ENCODE results near the gene LRAT. TPM values are rescaled to one million over a fixed set of nuclear protein-coding genes. Genes with fewer than 3 reads are reported as not detected.
"Not testable (repeated sequence)": the region's sequence is repeated elsewhere in the genome, so short reads cannot be mapped to it uniquely, and the experiment has no call there.

LRAT gene
- total RNA-seq, result not detected

- Histone ChIP-seq H3K4me1 (ENCODE audit: insufficient read depth, low read length) (peaks cover 15% of the 10 kb centered on the region), H3K9me3 (ENCODE audit: low read depth, low read length) (no peaks in the 10 kb centered on the region), H3K27me3 (ENCODE audit: insufficient read depth, low read length) (peaks cover 74% of the 10 kb centered on the region), H3K4me3 (ENCODE audit: low read length) (peak within 1 kb of the TSS; percentile 24)
Observed at GRCh38 chr4:154743683-154744340, at the start of gene LRAT. Gene LRAT, plus strand, starts transcription at chr4:154744000. Its CDS starts 327 bp downstream, at chr4:154744327.

DNA sequence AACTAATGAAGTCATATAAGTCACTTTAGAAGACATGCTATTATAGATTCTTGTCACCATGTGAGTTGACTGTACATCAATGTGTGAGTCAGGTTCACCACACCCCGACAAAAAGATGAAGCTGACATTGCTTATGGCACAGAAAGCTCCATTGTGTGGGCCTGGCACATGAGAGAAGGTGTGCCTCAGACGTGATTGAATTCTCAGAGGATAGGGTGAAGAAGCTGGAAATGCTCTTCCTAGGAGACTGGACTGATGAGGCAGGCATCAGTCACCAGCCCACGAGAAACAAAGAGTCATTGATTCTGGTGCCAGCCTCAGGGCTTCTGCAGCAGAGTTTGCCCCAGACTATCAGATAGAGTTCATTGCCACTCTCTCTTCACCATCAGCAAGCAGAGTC lies 35.9 kb upstream of the LRAT start:
- Histone ChIP-seq H3K4me1 (ENCODE audit: insufficient read depth, low read length) (no peaks in the 10 kb centered on the region), H3K9me3 (ENCODE audit: low read depth, low read length) (no peaks in the 10 kb centered on the region), H3K27me3 (ENCODE audit: insufficient read depth, low read length) (no peaks in the 10 kb centered on the region), H3K4me3 (ENCODE audit: low read length) (no peak overlapping the region)

- Histone ChIP-seq H3K4me1 (ENCODE audit: insufficient read depth, low read length) (no peaks in the 10 kb centered on the region), H3K27me3 (ENCODE audit: insufficient read depth, low read length) (no peaks in the 10 kb centered on the region), H3K9me3 (ENCODE audit: low read depth, low read length) (no peaks in the 10 kb centered on the region), H3K4me3 (ENCODE audit: low read length) (no peak overlapping the region)
Observed at GRCh38 chr4:154709550-154709949, 34.2 kb upstream of the LRAT start.

DNA sequence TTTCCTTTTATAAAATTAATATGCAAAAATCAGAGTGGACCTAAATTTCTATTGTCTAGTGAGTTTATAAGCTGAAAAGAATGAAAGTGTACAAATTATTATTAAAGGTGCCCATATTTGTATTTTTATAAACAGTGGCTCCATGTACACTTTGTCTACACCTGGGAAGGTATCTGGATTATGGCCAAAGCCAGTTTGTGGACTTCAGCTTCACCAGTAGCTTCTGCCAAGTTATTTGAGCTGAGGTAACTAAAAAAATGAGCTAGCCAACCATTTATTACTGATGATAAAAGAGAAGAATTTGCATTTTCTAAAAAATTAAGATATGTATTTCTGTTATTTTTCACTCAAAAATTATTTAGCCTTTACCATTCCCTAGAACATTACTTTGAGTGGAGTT lies 32.3 kb upstream of the LRAT start:
- Histone ChIP-seq H3K4me3 (ENCODE audit: low read length) (no peak overlapping the region), H3K9me3 (ENCODE audit: low read depth, low read length) (no peaks in the 10 kb centered on the region), H3K4me1 (ENCODE audit: insufficient read depth, low read length) (no peaks in the 10 kb centered on the region), H3K27me3 (ENCODE audit: insufficient read depth, low read length) (no peaks in the 10 kb centered on the region)

- no peak overlapping the region for H3K4me3 ChIP-seq (ENCODE audit: low read length)
- H3K9me3 ChIP-seq (ENCODE audit: low read depth, low read length), result no peaks in the 10 kb centered on the region
- H3K4me1 ChIP-seq (ENCODE audit: insufficient read depth, low read length), result no peaks in the 10 kb centered on the region
- no peaks in the 10 kb centered on the region for H3K27me3 ChIP-seq (ENCODE audit: insufficient read depth, low read length)
Observed at GRCh38 chr4:154714339-154715040, 29.3 kb upstream of the LRAT start.

DNA sequence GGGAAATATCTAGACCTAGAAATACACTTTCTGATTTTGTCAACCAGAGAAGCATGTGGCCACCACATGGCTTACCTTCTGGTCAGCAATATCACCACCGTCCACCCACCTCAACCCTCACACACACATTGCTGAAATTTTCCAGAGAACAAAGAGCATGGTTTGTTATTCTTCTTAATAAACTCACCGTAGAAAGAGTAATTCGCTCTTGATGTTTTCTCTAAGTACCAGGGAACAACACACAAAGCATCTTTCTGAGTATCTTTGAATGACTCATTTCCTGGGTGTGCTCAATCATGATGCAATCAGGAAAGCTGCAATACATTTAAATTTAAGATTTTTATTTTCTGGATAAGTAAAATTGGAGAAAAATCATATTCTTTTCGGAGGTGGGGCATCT lies 24.7 kb upstream of the LRAT start:
- Histone ChIP-seq H3K27me3 (ENCODE audit: insufficient read depth, low read length) (no peaks in the 10 kb centered on the region), H3K4me1 (ENCODE audit: insufficient read depth, low read length) (no peaks in the 10 kb centered on the region), H3K9me3 (ENCODE audit: low read depth, low read length) (no peaks in the 10 kb centered on the region), H3K4me3 (ENCODE audit: low read length) (no peak overlapping the region)

- Histone ChIP-seq H3K27me3 (ENCODE audit: insufficient read depth, low read length) (no peaks in the 10 kb centered on the region), H3K4me1 (ENCODE audit: insufficient read depth, low read length) (no peaks in the 10 kb centered on the region), H3K4me3 (ENCODE audit: low read length) (no peak overlapping the region), H3K9me3 (ENCODE audit: low read depth, low read length) (no peaks in the 10 kb centered on the region)
Observed at GRCh38 chr4:154720123-154720522, 23.7 kb upstream of the LRAT start.

- Histone ChIP-seq H3K4me1 (ENCODE audit: insufficient read depth, low read length) (no peaks in the 10 kb centered on the region), H3K4me3 (ENCODE audit: low read length) (no peak overlapping the region), H3K9me3 (ENCODE audit: low read depth, low read length) (no peaks in the 10 kb centered on the region), H3K27me3 (ENCODE audit: insufficient read depth, low read length) (no peaks in the 10 kb centered on the region)
Observed at GRCh38 chr4:154720618-154721267, 23.1 kb upstream of the LRAT start.

DNA sequence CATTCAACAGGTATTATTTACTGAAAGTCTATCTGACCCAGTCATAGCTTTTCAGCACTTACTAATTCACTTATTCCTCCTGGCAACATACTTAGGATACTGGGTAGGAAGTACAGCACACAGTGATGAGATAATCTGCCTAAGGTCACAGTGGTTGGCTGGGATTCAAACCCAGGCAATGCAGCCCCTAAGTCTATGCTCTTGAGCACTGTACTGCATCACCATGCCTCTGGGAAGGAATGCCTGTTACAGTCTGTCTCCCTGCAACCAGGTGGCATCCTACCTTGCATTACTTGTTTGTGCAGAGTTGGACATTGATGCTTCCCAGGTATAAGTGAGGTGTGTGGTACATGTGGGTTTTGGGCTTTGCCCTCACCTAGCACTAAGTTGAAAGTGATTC lies 21.5 kb upstream of the LRAT start:
- Histone ChIP-seq H3K4me3 (ENCODE audit: low read length) (no peak overlapping the region), H3K9me3 (ENCODE audit: low read depth, low read length) (no peaks in the 10 kb centered on the region), H3K4me1 (ENCODE audit: insufficient read depth, low read length) (no peaks in the 10 kb centered on the region), H3K27me3 (ENCODE audit: insufficient read depth, low read length) (no peaks in the 10 kb centered on the region)

- H3K27me3 ChIP-seq (ENCODE audit: insufficient read depth, low read length); H3K9me3 ChIP-seq (ENCODE audit: low read depth, low read length); H3K4me1 ChIP-seq (ENCODE audit: insufficient read depth, low read length); H3K4me3 ChIP-seq (ENCODE audit: low read length): not testable (repeated sequence)
Observed at GRCh38 chr4:154723601-154724000, 20.2 kb upstream of the LRAT start.

DNA sequence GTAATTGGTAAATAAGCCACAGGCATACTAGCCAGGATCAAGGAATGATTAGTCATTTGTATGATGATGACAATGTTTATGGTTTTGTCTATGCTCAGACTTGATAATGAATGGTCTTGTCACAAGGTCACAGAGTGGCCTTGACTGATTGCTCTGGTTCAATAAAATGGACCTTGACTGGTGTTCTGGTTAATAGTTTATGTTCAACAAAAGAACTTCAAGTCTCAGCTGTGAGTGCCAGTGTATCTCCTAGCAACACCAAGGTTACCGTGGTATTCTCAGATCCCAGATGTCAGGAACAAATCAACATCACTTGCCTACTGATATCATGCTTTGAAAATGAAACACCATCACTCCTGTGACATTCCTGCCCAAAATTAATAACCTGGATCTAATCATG lies 16.3 kb upstream of the LRAT start:
- Histone ChIP-seq H3K27me3 (ENCODE audit: insufficient read depth, low read length) (no peaks in the 10 kb centered on the region), H3K9me3 (ENCODE audit: low read depth, low read length) (no peaks in the 10 kb centered on the region), H3K4me1 (ENCODE audit: insufficient read depth, low read length) (no peaks in the 10 kb centered on the region), H3K4me3 (ENCODE audit: low read length) (no peak overlapping the region)

GRCh38 chr4:154731756-154732155 lies 12.0 kb upstream of the LRAT start:
- H3K27me3 ChIP-seq (ENCODE audit: insufficient read depth, low read length), result peaks cover 3% of the 10 kb centered on the region
- H3K9me3 ChIP-seq (ENCODE audit: low read depth, low read length), result no peaks in the 10 kb centered on the region
- no peaks in the 10 kb centered on the region for H3K4me1 ChIP-seq (ENCODE audit: insufficient read depth, low read length)
- H3K4me3 ChIP-seq (ENCODE audit: low read length), result no peak overlapping the region

DNA sequence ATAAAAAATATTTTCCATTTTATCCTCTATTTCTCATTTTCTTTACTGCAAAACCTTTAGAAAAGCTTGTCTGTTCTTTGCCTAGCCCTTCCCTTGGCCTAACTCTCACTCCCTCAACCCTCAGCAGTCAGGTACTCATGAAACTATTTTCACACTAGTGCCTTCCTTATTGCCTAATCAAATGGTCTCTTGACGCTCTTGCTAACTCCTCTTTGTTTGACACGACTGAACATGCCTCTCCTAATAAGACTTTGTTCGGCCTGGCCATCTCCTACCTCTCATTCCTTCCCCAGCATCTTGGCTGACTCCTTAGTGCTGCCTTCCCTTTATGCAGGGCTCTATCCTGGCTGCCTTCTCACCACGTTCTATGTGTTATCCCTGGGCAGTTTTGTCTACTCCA lies 11.1 kb upstream of the LRAT start:
- Histone ChIP-seq H3K9me3 (ENCODE audit: low read depth, low read length) (no peaks in the 10 kb centered on the region), H3K27me3 (ENCODE audit: insufficient read depth, low read length) (peaks cover 3% of the 10 kb centered on the region), H3K4me1 (ENCODE audit: insufficient read depth, low read length) (no peaks in the 10 kb centered on the region), H3K4me3 (ENCODE audit: low read length) (no peak overlapping the region)

- H3K9me3 ChIP-seq (ENCODE audit: low read depth, low read length), result no peaks in the 10 kb centered on the region
- H3K4me1 ChIP-seq (ENCODE audit: insufficient read depth, low read length), result no peaks in the 10 kb centered on the region
- no peak overlapping the region for H3K4me3 ChIP-seq (ENCODE audit: low read length)
- H3K27me3 ChIP-seq (ENCODE audit: insufficient read depth, low read length), result peaks cover 26% of the 10 kb centered on the region
Observed at GRCh38 chr4:154736770-154737169, 7.0 kb upstream of the LRAT start.

DNA sequence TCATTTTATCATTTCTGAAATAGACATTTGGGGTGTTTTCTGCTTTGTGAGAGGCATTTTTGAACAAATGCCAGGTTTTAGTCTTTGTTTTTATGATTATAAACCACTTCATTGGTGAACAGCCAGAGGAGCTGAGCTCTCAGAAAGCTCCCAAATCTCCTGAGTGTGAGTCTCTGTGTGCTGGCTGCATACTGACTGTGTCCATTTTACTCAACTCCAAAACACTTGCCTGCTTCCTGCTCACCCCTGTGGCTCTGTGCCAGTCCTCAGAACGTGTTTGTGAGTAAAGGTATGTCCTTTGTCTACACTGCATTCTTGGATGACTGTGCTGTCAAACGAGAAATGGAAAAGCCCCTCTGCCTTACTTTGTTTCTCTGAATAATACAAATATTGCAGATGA lies 5.4 kb upstream of the LRAT start:
- H3K4me3 ChIP-seq (ENCODE audit: low read length), result no peak overlapping the region
- peaks cover 38% of the 10 kb centered on the region for H3K27me3 ChIP-seq (ENCODE audit: insufficient read depth, low read length)
- no peaks in the 10 kb centered on the region for H3K9me3 ChIP-seq (ENCODE audit: low read depth, low read length)
- H3K4me1 ChIP-seq (ENCODE audit: insufficient read depth, low read length), result peaks cover 4% of the 10 kb centered on the region
